Glutamatergic neuron (in vitro differentiated cells): ENCODE results near the gene FNIP1. TPM values are rescaled to one million over a fixed set of nuclear protein-coding genes. Genes with fewer than 3 reads are reported as not detected.
"Not testable (repeated sequence)": the region's sequence is repeated elsewhere in the genome, so short reads cannot be mapped to it uniquely, and the experiment has no call there.

Experiments used
- DNase-seq: peaks from one replicate; pipeline ENCODE4 v3.0.0; 2022
- H3K27ac Mint-ChIP-seq: one replicate; pipeline ENCODE4 v1.8.0; 2020; ENCODE audit warnings: mild to moderate bottlenecking, mixed read lengths, inconsistent platforms; ENCODE audit not compliant: unreplicated experiment
- H3K27me3 Mint-ChIP-seq: one replicate; pipeline ENCODE4 v1.8.0; 2020; ENCODE audit warnings: mild to moderate bottlenecking, moderate library complexity, mixed read lengths, inconsistent platforms; ENCODE audit not compliant: unreplicated experiment
- H3K36me3 Mint-ChIP-seq: one replicate; pipeline ENCODE4 v1.8.0; 2020; ENCODE audit warnings: mild to moderate bottlenecking, mixed read lengths, inconsistent platforms; ENCODE audit not compliant: unreplicated experiment
- H3K4me1 Mint-ChIP-seq: one replicate; pipeline ENCODE4 v1.8.0; 2020; ENCODE audit warnings: mild to moderate bottlenecking, low read depth, mixed read lengths, inconsistent platforms; ENCODE audit not compliant: unreplicated experiment
- H3K4me3 Mint-ChIP-seq: one replicate; pipeline ENCODE4 v1.8.0; 2020; ENCODE audit warnings: mild to moderate bottlenecking, mixed read lengths, inconsistent platforms; ENCODE audit not compliant: unreplicated experiment
- H3K9me3 Mint-ChIP-seq: one replicate; pipeline ENCODE4 v1.8.0; 2020; ENCODE audit warnings: mild to moderate bottlenecking, moderate library complexity, mixed read lengths, inconsistent platforms; ENCODE audit not compliant: unreplicated experiment
- total RNA-seq: library from RNA; stranded (reverse); fragmentation: NEBNext Ultra II Directional; extraction: Animal tissue kit (Norgen Biotek cat#: 25700); gene quantifications from one replicate; pipeline ENCODE4 v1.2.1, GENCODE V29; 2021; ENCODE audit not compliant: unreplicated experiment
- TF ChIP-seq, protein P1 (sequence below): fragments of 200-600 bp; sonication (generic); IDR thresholded peaks from one replicate; pipeline ENCODE4 v1.5.0; 2021; ENCODE audit not compliant: partially characterized antibody, unreplicated experiment

The FNIP1 gene
- total RNA-seq, 1 donor from 2014 or later: 23.2 TPM

DNA sequence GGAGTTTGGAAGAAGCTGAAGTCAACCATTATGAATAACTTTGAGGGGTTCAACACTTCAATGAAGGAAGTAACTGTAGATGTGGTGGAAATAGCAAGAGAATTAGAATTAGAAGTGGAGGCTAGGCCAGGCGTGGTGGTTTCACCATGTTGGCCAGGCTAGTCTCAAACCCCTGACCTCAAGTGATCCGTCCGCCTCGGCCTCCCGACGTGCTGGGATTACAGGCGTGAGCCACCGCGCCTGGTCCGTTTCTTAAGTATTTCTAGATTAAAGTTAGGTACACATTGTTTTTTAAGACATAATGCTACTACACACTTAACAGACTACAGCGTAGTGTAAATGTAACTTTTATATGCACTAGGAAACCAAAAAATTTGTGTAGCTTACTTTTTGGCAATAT, 14.1 kb downstream of the FNIP1 start:
- TF ChIP-seq, protein P1, sequence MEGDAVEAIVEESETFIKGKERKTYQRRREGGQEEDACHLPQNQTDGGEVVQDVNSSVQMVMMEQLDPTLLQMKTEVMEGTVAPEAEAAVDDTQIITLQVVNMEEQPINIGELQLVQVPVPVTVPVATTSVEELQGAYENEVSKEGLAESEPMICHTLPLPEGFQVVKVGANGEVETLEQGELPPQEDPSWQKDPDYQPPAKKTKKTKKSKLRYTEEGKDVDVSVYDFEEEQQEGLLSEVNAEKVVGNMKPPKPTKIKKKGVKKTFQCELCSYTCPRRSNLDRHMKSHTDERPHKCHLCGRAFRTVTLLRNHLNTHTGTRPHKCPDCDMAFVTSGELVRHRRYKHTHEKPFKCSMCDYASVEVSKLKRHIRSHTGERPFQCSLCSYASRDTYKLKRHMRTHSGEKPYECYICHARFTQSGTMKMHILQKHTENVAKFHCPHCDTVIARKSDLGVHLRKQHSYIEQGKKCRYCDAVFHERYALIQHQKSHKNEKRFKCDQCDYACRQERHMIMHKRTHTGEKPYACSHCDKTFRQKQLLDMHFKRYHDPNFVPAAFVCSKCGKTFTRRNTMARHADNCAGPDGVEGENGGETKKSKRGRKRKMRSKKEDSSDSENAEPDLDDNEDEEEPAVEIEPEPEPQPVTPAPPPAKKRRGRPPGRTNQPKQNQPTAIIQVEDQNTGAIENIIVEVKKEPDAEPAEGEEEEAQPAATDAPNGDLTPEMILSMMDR: no peak
- no peak overlapping the region for H3K4me3 Mint-ChIP-seq
- H3K27me3 Mint-ChIP-seq: no peaks in the 10 kb centered on the region
- no peaks in the 10 kb centered on the region for H3K9me3 Mint-ChIP-seq
- H3K4me1 Mint-ChIP-seq: no peaks in the 10 kb centered on the region
- H3K27ac Mint-ChIP-seq: no peak overlapping the region
- DNase-seq: no peak
- H3K36me3 Mint-ChIP-seq: no peaks in the 10 kb centered on the region

DNA sequence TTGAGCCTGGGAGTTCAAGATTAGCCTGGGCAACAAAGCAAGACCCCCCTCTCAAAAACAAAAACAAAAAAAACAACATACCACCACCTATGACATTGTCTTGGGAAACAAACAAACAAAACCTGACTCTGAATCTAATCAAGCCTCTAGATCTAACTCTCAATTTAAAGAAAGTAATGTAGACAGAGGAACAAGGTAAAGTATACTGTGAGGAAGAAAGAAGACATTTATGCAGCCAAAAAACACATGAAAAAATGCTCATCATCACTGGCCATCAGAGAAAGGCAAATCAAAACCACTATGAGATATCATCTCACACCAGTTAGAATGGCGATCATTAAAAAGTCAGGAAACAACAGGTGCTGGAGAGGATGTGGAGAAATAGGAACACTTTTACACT, 18.7 kb downstream of the FNIP1 start:
- H3K4me3 Mint-ChIP-seq, H3K36me3 Mint-ChIP-seq, DNase-seq, H3K27ac Mint-ChIP-seq, H3K9me3 Mint-ChIP-seq, H3K27me3 Mint-ChIP-seq, H3K4me1 Mint-ChIP-seq: not testable (repeated sequence)

DNA sequence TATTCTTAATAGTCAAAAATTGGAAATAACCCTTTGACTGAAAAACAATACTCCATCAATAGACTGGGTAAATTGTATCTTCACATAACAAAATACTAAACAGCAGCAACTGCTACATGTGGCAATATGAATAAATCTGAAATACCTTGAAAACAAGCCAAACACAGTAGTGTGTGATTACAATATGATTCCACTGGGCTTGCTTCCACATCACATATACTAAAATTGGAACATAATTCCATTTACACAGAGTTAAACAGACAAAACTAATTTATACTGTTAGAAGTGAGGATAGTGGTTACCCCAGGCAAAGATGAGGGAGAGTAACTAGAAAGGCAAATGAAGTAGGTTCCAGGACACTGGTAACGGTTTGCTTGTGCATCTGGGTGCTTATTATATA, 20.4 kb downstream of the FNIP1 start:
- TF ChIP-seq, protein P1: no peak
- no peak for DNase-seq
- Mint-ChIP-seq H3K36me3 (no peaks in the 10 kb centered on the region), H3K27ac (no peak overlapping the region), H3K27me3 (no peaks in the 10 kb centered on the region), H3K4me3 (no peak overlapping the region), H3K4me1 (no peaks in the 10 kb centered on the region), H3K9me3 (no peaks in the 10 kb centered on the region)

DNA sequence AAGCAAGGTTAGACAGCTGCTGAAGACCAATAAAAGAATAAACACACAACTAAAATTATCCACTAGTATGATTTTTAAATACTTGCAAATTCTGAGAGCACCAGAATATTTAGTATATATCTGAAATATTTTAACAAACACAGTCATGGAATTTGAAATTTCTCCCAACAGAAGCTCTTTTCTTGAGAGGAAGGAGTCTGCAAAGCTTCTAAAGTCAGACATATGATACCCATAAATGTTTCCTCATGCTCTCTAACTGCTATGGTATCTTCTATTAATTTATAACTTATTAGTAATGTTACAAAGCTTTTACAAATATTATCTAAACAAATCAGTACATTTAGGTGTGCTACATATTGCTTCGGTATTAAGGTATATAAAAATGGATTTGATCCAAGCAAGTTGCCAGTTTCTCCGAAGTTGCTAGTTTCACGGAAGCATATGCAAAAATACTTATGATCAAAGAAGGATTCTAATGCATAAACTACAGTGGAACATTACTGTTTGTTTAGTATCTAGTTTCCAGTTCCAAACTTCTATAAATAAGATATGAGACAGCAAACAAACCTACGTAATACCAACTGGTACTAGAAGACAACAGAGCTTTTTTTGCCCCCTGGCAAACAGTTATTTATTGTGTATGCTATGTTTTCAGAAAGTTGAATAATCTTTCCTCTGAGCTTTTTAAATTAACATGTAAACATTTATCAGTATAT, 22.0 kb downstream of the FNIP1 start:
- TF ChIP-seq, protein P1: no peak
- H3K4me1 Mint-ChIP-seq: no peaks in the 10 kb centered on the region
- no peak overlapping the region for H3K27ac Mint-ChIP-seq
- H3K9me3 Mint-ChIP-seq: no peaks in the 10 kb centered on the region
- H3K4me3 Mint-ChIP-seq: no peak overlapping the region
- no peak for DNase-seq
- no peaks in the 10 kb centered on the region for H3K36me3 Mint-ChIP-seq
- no peaks in the 10 kb centered on the region for H3K27me3 Mint-ChIP-seq

DNA sequence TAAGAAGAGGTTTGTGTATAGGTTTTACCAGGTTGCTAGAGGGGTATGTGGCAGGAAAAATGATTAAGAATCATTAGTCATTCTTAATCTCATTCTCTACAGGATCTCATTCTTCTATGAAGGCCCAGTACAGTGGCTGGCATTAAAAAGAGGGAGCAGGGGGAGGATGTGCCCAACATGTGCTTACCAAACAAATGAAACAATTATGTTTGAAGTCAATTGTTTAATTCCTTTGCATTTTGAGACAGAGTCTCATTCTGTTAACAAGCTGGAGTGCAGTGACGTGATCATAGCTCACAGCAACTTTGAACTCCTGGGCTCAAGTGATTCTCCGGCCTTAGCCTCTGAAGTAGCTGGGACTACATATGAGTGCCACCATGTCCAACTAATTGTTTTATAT, 23.0 kb downstream of the FNIP1 start:
- H3K27me3 Mint-ChIP-seq: no peaks in the 10 kb centered on the region
- no peaks in the 10 kb centered on the region for H3K36me3 Mint-ChIP-seq
- H3K9me3 Mint-ChIP-seq: no peaks in the 10 kb centered on the region
- TF ChIP-seq, protein P1: no peak
- no peak overlapping the region for H3K4me3 Mint-ChIP-seq
- H3K27ac Mint-ChIP-seq: no peak overlapping the region
- no peaks in the 10 kb centered on the region for H3K4me1 Mint-ChIP-seq
- DNase-seq: no peak
